ENCODE results near the gene RSF1.

GRCh38 chr11:77637345-77638165, 183.0 kb downstream of the RSF1 start, which contains the start of gene CLNS1A:
- TF ChIP-seq POLR2A (IDR thresholded peaks at IDR 0.05), result peak; percentile 36 to 53
- peak in 1 of 4 experiments; percentile 7 for TF ChIP-seq CTCF (IDR thresholded peaks at IDR 0.05)

All from uterus (tissue), 2 donors.